Suprapubic skin (tissue), 4 donors: Measurements from ENCODE around the gene LDLRAD4. TPM values are rescaled to one million over a fixed set of nuclear protein-coding genes. Genes with fewer than 3 reads are reported as not detected.

ENCODE experiments used
- DNase-seq, 2 donors: peaks; one replicate each; pipeline ENCODE4 v3.0.0-alpha.2; 2019; ENCODE audit warnings: low spot score in 2 of 2
- H3K27ac ChIP-seq: fragments of 200-600 bp; sonication (generic); one replicate; pipeline ENCODE4 v1.5.1; 2019
- H3K27me3 ChIP-seq: fragments of 200-600 bp; sonication (generic); one replicate; pipeline ENCODE4 v1.5.1; 2019
- H3K36me3 ChIP-seq: fragments of 200-600 bp; sonication (generic); one replicate; pipeline ENCODE4 v1.5.1; 2019
- H3K4me1 ChIP-seq: fragments of 200-600 bp; sonication (generic); one replicate; pipeline ENCODE4 v1.5.1; 2019
- H3K4me3 ChIP-seq: fragments of 200-600 bp; sonication (generic); one replicate; pipeline ENCODE4 v1.5.1; 2019; ENCODE audit warnings: mild to moderate bottlenecking
- H3K9me3 ChIP-seq: fragments of 200-600 bp; sonication (generic); one replicate; pipeline ENCODE4 v1.5.1; 2019
- CTCF ChIP-seq, 2 donors: fragments of 200-600 bp in 1 of 2; fragments of 450-650 bp in 1 of 2; sonication (generic) in 1 of 2; IDR thresholded peaks; one replicate each; pipeline ENCODE4 v1.5.1; 2016 to 2019; ENCODE audit warnings: antibody characterized with exemption in 2 of 2, mild to moderate bottlenecking in 1 of 2, moderate library complexity in 1 of 2
- EP300 ChIP-seq: sonication (generic); formaldehyde crosslinking; IDR thresholded peaks from one replicate; pipeline ENCODE4 v1.6.1; 2017; ENCODE audit warnings: antibody characterized with exemption
- POLR2A ChIP-seq, 2 donors: fragments of 450-650 bp; IDR thresholded peaks; one replicate each; pipeline ENCODE4 v1.6.1; 2017; ENCODE audit warnings: antibody characterized with exemption in 2 of 2, mild to moderate bottlenecking in 2 of 2, moderate library complexity in 2 of 2
- POLR2AphosphoS5 ChIP-seq, 3 donors: sonication (generic); formaldehyde crosslinking; IDR thresholded peaks; one replicate each; pipeline ENCODE4 v1.6.1; 2017; ENCODE audit warnings: antibody characterized with exemption in 3 of 3
- WGBS: methylation state at CpG from one replicate; pipeline ENCODE4 v1.1.5; 2018; 5-methylcytosine and 5-hydroxymethylcytosine counted together
- total RNA-seq, 4 donors: library from RNA; depleted of rRNA; stranded (reverse); fragments of >200 nt; gene quantifications; one replicate each; pipeline ENCODE4 v1.1.0, GENCODE V29; 2016

The LDLRAD4 gene
- total RNA-seq, 4 donors from 2014 or later: 10.1 to 31.6 (median 15.1) TPM

GRCh38 chr18:13183359-13183758, 35.2 kb upstream of the LDLRAD4 start:
- no peak overlapping the region for H3K27ac ChIP-seq
- H3K9me3 ChIP-seq: no peaks in the 10 kb centered on the region
- no peak for DNase-seq
- no peak for TF ChIP-seq CTCF (IDR thresholded peaks at IDR 0.05)
- no peak for TF ChIP-seq POLR2AphosphoS5 (IDR thresholded peaks at IDR 0.05)
- H3K36me3 ChIP-seq: no peaks in the 10 kb centered on the region
- no peaks in the 10 kb centered on the region for H3K4me1 ChIP-seq
- no peak overlapping the region for H3K4me3 ChIP-seq
- 62% methylated on average over 5 of the region's 5 CpGs for WGBS
- no peaks in the 10 kb centered on the region for H3K27me3 ChIP-seq

- H3K36me3 ChIP-seq: no peaks in the 10 kb centered on the region
- no peaks in the 10 kb centered on the region for H3K4me1 ChIP-seq
Observed at GRCh38 chr18:13183790-13184189, 34.8 kb upstream of the LDLRAD4 start.

GRCh38 chr18:13184396-13184795, 34.2 kb upstream of the LDLRAD4 start:
- Histone ChIP-seq H3K27ac (no peak overlapping the region), H3K4me1 (no peaks in the 10 kb centered on the region), H3K4me3 (no peak overlapping the region), H3K36me3 (no peaks in the 10 kb centered on the region), H3K9me3 (no peaks in the 10 kb centered on the region), H3K27me3 (no peaks in the 10 kb centered on the region)
- WGBS: 89% methylated on average over 9 of the region's 9 CpGs
- TF ChIP-seq EP300 (no peak), CTCF (IDR thresholded peaks at IDR 0.05) (no peak), POLR2A (IDR thresholded peaks at IDR 0.05) (no peak), POLR2AphosphoS5 (IDR thresholded peaks at IDR 0.05) (no peak)
- DNase-seq: no peak

More at GRCh38 chr18:13183790-13184189, 34.8 kb upstream of the LDLRAD4 start:
- H3K27me3 ChIP-seq: no peaks in the 10 kb centered on the region
- DNase-seq: no peak
- H3K9me3 ChIP-seq: no peaks in the 10 kb centered on the region
- no peak overlapping the region for H3K4me3 ChIP-seq
- no peak for TF ChIP-seq EP300
- TF ChIP-seq CTCF (IDR thresholded peaks at IDR 0.05): no peak
- TF ChIP-seq POLR2A (IDR thresholded peaks at IDR 0.05): no peak
- TF ChIP-seq POLR2AphosphoS5 (IDR thresholded peaks at IDR 0.05): no peak
- H3K27ac ChIP-seq: no peak overlapping the region
- 93% methylated on average over 7 of the region's 8 CpGs for WGBS

GRCh38 chr18:13185675-13186198, 32.8 kb upstream of the LDLRAD4 start:
- Histone ChIP-seq H3K4me3 (no peak overlapping the region), H3K27ac (no peak overlapping the region), H3K27me3 (no peaks in the 10 kb centered on the region), H3K9me3 (no peaks in the 10 kb centered on the region), H3K4me1 (no peaks in the 10 kb centered on the region), H3K36me3 (no peaks in the 10 kb centered on the region)
- DNase-seq: no peak
- 88% methylated on average over 2 of the region's 8 CpGs for WGBS
- TF ChIP-seq POLR2AphosphoS5 (IDR thresholded peaks at IDR 0.05) (no peak), POLR2A (IDR thresholded peaks at IDR 0.05) (no peak), EP300 (no peak), CTCF (IDR thresholded peaks at IDR 0.05) (no peak)

- Histone ChIP-seq H3K27me3 (no peaks in the 10 kb centered on the region), H3K4me1 (no peaks in the 10 kb centered on the region), H3K36me3 (no peaks in the 10 kb centered on the region), H3K27ac (no peak overlapping the region), H3K4me3 (no peak overlapping the region), H3K9me3 (no peaks in the 10 kb centered on the region)
- WGBS: 70% methylated on average over 3 of the region's 6 CpGs
- TF ChIP-seq POLR2AphosphoS5 (IDR thresholded peaks at IDR 0.05) (no peak), POLR2A (IDR thresholded peaks at IDR 0.05) (no peak), CTCF (IDR thresholded peaks at IDR 0.05) (no peak), EP300 (no peak)
- no peak for DNase-seq
Observed at GRCh38 chr18:13186687-13187086, 31.9 kb upstream of the LDLRAD4 start.
